GM18867 (cell line): ENCODE data around the gene CHST11.
"Not testable (repeated sequence)": the region's sequence is repeated elsewhere in the genome, so short reads cannot be mapped to it uniquely, and the experiment has no call there.

Source experiments
- ATAC-seq: cut with Tn5 transposase; IDR thresholded peaks from one replicate; pipeline ENCODE4 v1.9.1; 2021; ENCODE audit warnings: mild to moderate bottlenecking, moderate library complexity; ENCODE audit not compliant: unreplicated experiment

The CHST11 gene

GRCh38 chr12:104555648-104556047 lies 98.9 kb downstream of the CHST11 start:
- ATAC-seq: no peak

- ATAC-seq: no peak
Observed at GRCh38 chr12:104557488-104558195, 100.9 kb downstream of the CHST11 start.

- no peak for ATAC-seq
Observed at GRCh38 chr12:104560881-104561280, 104.1 kb downstream of the CHST11 start.

- no peak for ATAC-seq
Observed at GRCh38 chr12:104562763-104563162, 106.0 kb downstream of the CHST11 start.

GRCh38 chr12:104564662-104565061 lies 107.9 kb downstream of the CHST11 start:
- not testable (repeated sequence) for ATAC-seq

GRCh38 chr12:104565606-104566243 lies 109.0 kb downstream of the CHST11 start:
- ATAC-seq: no peak

- ATAC-seq: no peak
Observed at GRCh38 chr12:104566244-104566993, 109.7 kb downstream of the CHST11 start.

- ATAC-seq: no peak
Observed at GRCh38 chr12:104567832-104568486, 111.2 kb downstream of the CHST11 start.

GRCh38 chr12:104568487-104568868 lies 111.7 kb downstream of the CHST11 start:
- ATAC-seq: no peak

- ATAC-seq: no peak
Observed at GRCh38 chr12:104568935-104569334, 112.2 kb downstream of the CHST11 start.

GRCh38 chr12:104569346-104570173 lies 112.8 kb downstream of the CHST11 start:
- peak; percentile 88 for ATAC-seq

- ATAC-seq: peak; percentile 11
Observed at GRCh38 chr12:104570174-104570907, 113.6 kb downstream of the CHST11 start.

- ATAC-seq: no peak
Observed at GRCh38 chr12:104571328-104571727, 114.6 kb downstream of the CHST11 start.

GRCh38 chr12:104574353-104574752 lies 117.6 kb downstream of the CHST11 start:
- ATAC-seq: not testable (repeated sequence)

GRCh38 chr12:104574758-104575157 lies 118.0 kb downstream of the CHST11 start:
- not testable (repeated sequence) for ATAC-seq

GRCh38 chr12:104575442-104576186 lies 118.9 kb downstream of the CHST11 start:
- no peak for ATAC-seq

- no peak for ATAC-seq
Observed at GRCh38 chr12:104576187-104576778, 119.5 kb downstream of the CHST11 start.

- no peak for ATAC-seq
Observed at GRCh38 chr12:104576980-104577580, 120.3 kb downstream of the CHST11 start.
